Measurements from ENCODE around the gene RNF144A.

GRCh38 chr2:6954586-6954985 lies 37.4 kb downstream of the RNF144A start:
- TF ChIP-seq EZH2 (IDR thresholded peaks at IDR 0.05; ENCODE audit: insufficient read depth, poor library complexity, severe bottlenecking) (no peak), EZH2phosphoT487 (IDR thresholded peaks at IDR 0.05; ENCODE audit: insufficient read depth, low read depth) (no peak)
